NK-92 (cell line): Measurements from ENCODE around the gene OMG.
"Not testable (repeated sequence)": the region's sequence is repeated elsewhere in the genome, so short reads cannot be mapped to it uniquely, and the experiment has no call there.

Source experiments
- DNase-seq: peaks from one replicate; lab custom pipeline; 2025; ENCODE audit not compliant: unreplicated experiment; lab: John Stamatoyannopoulos, UW

Gene OMG

DNA sequence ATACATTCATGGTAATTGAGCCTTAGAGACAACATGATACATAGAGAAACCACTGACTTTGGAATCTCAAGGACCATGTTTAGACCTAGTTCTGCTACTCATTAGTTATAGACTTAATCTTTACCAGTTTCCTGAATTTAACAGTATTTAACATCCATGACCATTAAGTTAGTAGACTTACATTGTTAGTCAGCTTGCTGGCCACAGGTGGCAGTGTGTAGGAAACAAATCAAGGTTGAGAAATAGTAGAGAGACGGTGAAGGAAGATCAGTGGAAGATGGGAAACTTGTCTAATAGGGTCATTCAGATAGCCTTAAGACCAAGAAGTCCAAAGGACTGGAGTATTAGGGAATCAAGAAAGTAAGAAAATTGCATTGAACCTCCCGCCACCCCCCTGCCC is 31.0 kb downstream of the OMG start:
- DNase-seq, result no peak

DNA sequence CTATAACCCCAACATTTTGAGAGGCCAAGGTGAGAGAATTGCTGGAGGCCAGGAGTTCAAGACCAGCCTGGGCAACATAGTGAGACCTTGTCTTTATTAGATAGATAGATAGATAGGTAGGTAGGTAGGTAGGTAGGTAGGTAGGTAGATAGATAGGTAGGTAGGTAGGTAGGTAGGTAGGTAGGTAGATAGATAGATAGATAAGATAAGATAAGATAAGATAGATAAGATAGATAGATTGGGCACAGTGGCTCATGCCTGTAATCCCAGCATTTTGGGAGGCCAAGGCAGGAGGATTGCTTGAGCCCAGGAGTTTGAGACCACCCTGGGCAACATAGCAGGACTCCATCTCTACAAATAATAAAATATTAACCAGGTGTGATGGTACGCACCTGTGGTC is 34.1 kb downstream of the OMG start:
- DNase-seq, result not testable (repeated sequence)

DNA sequence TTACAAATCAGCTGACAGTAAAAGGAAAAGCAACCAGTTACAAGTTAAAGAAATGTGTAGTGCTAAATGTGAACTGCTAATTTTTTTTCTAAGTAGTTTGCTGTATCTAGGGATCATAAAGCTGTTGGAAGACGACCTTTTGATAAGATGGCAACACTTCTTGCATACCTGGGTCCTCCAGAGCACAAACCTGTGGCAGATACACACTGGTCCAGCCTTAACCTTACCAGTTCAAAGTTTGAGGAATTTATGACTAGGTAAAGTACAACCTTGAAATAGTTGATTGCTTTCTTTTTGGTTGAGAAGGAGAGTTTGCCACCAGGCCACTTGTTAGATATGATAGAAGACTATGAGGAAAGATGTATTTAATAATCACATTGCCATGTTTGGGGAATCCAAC is 35.4 kb downstream of the OMG start:
- no peak for DNase-seq

DNA sequence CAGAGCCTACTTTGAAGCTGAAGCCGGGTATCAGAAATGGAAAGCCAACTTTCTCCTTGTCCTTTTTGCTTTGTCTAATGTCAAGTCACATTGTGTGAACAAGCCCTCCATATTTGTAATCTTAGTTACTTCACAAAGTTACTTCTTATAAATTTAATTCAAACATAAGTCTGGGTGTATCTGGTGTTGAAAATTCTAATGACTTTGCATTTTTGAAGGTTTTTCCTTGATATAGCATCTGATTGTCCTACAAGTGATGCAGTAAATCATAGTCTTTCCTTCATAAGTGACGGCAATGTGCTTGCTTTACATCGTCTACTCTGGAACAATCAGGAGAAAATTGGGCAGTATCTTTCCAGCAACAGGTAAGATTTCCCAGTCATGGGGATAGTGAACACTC is 36.9 kb downstream of the OMG start:
- DNase-seq, result no peak

DNA sequence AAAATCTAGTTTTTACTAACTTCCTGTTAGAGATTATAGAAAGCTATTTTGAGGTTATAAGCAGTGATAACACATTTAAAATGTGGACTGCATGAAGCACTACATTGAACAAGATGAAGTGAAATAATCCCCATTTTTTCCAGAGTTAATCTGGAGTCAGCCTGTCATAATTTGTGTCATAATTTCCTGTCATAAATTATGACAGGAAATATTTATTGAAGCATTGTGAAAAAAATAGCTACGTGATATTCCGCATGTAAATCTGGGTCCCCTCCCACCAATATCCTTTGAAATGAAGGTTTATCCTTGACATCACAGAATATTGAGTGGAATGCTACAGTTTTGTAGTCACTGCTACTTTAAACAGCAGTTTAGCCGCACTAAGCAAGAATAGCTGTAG is 40.1 kb downstream of the OMG start:
- DNase-seq, result no peak

DNA sequence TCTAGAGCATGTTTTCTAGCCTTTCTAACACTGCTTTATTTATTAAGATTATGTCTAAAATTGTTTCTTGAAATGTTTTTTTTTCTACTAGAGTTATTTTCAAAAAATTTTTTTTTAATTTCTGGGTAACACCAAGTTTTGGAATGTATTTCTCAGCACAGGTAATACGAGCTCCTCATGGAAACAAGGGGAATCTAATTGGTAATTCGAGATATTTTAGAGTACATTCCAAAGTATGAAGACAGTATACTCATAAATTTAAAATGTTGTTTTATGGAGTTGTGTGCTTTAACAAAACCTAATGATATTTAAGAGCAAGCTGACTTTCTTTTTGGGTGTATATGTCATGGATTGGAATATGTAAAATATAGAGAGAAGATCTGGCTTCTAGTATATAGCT is 42.4 kb downstream of the OMG start:
- no peak for DNase-seq

DNA sequence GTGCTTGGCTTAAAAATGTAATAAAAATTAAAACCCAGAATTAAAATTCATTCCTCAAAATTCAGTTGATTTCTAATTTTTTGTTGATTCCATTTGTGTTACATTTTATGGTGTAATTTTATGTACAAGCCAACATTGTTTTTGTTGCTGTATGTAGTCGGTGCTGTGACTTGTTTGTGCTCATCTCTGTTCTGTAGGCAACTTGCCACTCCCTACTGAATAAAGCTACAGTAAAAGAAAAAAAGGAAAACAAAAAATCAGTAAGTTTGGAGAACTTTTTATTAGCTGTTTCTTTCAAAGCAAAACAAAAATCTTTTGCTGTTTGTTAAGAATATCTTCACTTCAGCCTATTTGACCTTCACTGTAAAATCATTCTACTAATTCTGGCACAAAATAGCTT is 44.3 kb downstream of the OMG start:
- no peak for DNase-seq

DNA sequence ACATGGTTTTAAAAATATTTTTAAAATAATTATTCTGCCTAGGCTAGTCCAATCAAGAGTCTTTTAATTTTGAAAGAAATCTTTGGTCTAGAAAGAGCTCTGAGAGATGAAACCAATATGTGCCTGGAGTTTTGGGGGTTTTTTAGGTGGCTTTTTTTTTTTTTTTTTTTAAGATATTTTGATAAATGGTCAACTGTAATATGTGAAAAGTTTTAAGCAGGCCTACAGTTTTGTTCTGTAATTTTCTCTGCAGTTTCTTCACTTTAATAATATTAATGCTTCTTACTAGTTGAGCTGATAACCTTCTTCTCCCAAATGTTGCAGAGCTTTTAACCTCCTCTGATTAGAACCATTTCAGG is 45.1 kb downstream of the OMG start:
- DNase-seq, result no peak

DNA sequence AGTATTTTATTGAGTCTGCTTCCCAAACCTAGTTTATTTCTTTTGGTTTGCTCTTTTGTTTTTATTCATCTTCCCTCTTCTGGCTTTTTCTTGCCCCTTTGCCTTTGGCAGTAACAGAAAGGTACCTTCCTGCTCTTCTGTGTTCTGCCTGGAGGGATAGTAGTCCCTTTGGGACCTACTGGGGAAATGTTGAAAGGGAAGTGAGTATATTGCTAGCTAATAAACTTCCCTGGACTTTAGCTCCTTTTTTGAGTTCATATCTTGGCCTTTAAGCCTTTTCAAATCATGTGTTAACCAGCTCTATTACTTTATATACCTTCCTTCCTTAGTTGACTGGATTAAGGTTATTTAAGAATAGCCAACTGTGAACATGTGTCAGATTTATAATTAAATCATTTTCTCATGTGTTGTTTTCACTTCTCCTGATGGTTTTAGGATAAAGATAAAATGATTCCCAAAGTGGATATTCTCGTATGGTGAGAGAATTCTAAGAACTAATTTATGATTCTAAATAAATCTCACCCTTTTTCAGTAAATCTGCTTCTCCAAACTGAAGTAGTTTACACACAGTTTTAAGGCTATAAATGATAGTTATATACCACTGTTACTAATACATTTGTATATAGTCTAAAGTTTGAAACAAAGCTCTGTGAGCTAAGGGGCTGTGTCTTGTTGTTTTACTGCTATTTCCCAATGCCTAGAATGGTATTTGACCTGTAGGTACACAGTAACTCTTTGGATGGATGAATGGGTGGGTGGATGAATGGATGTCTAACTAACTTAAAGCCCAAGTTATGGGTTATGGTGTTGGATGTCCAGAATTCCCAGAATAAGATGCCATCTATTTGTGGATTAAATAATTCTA is 45.7 kb downstream of the OMG start:
- no peak for DNase-seq

DNA sequence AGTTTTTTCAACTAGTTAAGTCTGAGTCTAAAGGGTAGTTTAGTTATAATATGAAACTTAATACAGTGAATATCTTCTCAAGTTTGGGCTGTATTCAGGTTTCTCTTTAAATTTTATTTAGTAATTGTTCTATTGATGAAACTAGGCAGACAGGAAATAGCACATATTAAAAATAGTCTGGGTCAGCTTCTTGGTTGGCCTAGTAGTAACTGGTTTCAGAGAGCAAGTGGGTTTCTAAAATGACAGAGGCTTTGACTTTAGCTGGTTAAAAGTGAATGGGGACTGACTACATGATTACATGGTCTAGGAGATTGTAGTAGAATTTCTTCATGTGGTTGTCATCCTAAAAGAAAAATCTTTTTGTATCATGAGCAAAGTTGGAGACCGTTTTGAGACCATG is 46.8 kb downstream of the OMG start:
- no peak for DNase-seq

DNA sequence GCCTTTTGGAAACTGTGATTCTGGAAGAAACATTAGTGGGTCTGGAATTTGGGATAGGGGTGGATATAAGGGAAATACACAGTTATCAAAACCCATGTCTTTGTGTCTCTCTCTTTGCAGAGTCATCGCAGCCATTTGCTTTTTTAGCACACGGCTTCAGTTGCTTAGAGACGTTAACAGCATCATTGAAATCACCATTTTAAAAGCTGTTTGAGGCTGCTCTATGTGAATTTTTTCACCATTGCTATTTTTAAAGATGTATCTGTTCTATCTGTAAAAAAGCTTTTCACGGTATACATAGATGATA is 47.3 kb downstream of the OMG start:
- DNase-seq, result no peak

DNA sequence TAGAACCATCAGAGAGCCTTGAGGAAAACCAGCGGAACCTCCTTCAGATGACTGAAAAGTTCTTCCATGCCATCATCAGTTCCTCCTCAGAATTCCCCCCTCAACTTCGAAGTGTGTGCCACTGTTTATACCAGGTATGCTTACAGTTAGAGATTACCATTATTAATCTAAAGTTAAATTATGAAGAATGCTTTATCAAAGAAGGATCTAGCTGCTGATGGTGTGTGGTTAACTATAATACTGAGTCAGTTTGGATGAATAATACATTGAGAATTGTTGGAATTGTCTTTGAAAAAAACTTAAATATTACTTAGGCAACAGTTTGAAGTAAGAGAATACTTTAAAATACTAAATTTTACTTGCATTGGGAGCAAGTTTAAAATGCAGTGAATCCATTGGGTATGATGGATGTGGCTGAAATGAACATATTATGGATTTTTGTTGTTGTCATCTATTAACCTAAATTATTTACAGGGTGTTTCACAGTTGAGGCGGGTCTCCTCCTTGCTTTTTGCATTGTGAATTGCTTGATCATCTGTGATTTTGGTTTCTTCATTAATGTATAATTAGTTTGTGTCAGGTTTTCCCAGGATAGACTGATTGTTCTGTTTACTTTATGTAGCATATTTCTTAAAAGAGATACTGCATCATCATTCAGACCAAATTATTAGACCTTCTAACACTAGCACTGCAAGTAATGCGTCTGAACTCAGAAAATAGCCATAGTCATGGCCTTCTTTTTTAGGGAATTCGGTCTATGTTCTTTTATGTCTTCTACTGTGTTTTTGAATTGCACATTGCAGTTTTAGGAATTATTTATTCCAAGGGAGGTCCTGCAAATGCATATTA is 47.8 kb downstream of the OMG start:
- no peak for DNase-seq
